ENCODE data around the gene CAPG. TPM values are rescaled to one million over a fixed set of nuclear protein-coding genes. Genes with fewer than 3 reads are reported as not detected.

The CAPG gene
- total RNA-seq, 1 donor from 2014 or later, result 76.4 TPM

DNA sequence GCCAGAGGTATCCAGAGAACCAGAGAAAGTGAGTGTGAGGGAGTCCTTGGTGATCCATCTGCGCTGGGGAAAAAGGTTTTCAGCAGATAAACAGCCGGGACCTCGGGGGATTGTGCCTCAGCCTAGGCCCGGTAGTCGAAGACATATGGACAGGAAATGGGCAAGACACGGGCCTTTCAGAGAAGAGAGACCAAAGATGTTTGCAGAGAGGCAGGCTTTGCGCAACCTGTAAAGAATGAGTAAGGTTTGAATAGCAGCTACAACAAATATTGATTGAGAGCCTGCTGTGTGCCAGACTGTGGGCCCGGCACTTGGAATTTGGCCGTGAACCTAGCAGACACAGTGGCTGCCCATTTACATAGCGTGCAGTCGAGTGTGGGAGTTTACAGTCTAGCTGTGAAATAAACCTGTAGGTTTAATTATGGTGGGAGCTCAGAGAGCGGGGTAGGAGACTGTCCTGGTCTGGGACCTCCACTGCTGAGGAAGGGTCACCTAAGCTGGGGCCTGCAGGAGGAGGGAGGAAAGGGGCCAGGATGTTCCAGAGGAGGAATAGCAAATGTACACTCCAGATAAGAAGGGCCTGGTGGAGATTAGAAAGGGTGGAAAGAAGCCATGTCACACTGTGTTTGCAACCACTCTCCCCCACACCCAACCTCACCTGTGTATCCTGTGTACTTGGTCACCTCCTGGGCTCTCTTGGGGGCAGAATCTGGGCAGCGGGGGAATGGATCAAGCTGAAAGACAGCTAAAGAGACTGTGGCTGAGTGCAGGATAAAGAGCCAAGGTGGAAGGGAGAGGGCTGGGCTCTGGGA lies 11.3 kb upstream of the CAPG start:
- H3K9me3 Mint-ChIP-seq (ENCODE audit: unreplicated experiment), result no peaks in the 10 kb centered on the region
- H3K36me3 Mint-ChIP-seq (ENCODE audit: low read depth, unreplicated experiment), result no peaks in the 10 kb centered on the region
- peak overlapping the region; percentile 50 for H3K4me3 Mint-ChIP-seq (ENCODE audit: unreplicated experiment)
- peak overlapping the region; percentile 97 for H3K27ac Mint-ChIP-seq (ENCODE audit: unreplicated experiment)
- no peak for DNase-seq (ENCODE audit: low spot score)
- TF ChIP-seq, protein P1, sequence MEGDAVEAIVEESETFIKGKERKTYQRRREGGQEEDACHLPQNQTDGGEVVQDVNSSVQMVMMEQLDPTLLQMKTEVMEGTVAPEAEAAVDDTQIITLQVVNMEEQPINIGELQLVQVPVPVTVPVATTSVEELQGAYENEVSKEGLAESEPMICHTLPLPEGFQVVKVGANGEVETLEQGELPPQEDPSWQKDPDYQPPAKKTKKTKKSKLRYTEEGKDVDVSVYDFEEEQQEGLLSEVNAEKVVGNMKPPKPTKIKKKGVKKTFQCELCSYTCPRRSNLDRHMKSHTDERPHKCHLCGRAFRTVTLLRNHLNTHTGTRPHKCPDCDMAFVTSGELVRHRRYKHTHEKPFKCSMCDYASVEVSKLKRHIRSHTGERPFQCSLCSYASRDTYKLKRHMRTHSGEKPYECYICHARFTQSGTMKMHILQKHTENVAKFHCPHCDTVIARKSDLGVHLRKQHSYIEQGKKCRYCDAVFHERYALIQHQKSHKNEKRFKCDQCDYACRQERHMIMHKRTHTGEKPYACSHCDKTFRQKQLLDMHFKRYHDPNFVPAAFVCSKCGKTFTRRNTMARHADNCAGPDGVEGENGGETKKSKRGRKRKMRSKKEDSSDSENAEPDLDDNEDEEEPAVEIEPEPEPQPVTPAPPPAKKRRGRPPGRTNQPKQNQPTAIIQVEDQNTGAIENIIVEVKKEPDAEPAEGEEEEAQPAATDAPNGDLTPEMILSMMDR (IDR thresholded peaks at IDR 0.05; ENCODE audit: unreplicated experiment), result no peak
- peaks cover 9% of the 10 kb centered on the region for H3K27me3 Mint-ChIP-seq (ENCODE audit: unreplicated experiment)
- H3K4me1 Mint-ChIP-seq (ENCODE audit: unreplicated experiment), result peaks cover 31% of the 10 kb centered on the region

DNA sequence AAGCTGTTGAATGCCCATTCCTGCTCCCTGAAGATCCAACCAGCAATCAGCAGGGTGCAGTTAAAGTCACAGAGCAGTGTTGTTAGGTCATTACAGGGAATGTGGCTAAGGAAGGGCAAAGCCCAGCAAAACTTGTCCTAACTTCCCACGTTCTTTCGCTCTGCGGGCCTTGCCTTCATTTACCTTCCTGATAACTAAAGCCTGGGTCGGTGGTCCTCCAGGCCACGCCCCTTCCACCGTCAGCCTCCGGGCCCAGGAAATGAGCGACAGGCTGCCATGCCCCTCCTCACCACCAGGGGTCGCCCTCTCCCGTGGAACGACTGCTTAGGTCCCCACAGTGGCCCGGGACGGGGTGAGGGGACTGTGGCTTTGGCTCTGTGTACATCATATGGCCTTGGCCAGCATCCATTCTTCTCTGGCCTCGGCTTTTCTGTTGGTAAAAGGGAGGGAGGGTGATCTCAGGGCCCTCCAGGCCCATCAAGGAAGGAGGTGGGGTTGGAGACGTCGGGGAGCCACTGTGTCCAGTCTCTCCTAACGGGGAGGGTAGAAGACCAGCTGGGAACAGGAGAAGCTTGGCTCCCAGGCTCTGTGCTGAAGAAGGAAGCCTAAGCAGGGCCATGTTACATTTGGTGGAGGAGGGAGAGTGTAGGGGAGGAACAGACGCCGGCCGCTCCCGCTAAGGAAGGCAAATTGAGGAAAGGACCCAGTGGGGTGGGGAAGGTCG lies 10.5 kb upstream of the CAPG start:
- Mint-ChIP-seq H3K27me3 (ENCODE audit: unreplicated experiment) (peaks cover 7% of the 10 kb centered on the region), H3K4me1 (ENCODE audit: unreplicated experiment) (peaks cover 29% of the 10 kb centered on the region), H3K27ac (ENCODE audit: unreplicated experiment) (peak overlapping the region; percentile 97), H3K36me3 (ENCODE audit: low read depth, unreplicated experiment) (no peaks in the 10 kb centered on the region), H3K9me3 (ENCODE audit: unreplicated experiment) (no peaks in the 10 kb centered on the region), H3K4me3 (ENCODE audit: unreplicated experiment) (no peak overlapping the region)
- DNase-seq (ENCODE audit: low spot score), result peak; percentile 91
- TF ChIP-seq, protein P1 (IDR thresholded peaks at IDR 0.05; ENCODE audit: unreplicated experiment), result peak; percentile 100

DNA sequence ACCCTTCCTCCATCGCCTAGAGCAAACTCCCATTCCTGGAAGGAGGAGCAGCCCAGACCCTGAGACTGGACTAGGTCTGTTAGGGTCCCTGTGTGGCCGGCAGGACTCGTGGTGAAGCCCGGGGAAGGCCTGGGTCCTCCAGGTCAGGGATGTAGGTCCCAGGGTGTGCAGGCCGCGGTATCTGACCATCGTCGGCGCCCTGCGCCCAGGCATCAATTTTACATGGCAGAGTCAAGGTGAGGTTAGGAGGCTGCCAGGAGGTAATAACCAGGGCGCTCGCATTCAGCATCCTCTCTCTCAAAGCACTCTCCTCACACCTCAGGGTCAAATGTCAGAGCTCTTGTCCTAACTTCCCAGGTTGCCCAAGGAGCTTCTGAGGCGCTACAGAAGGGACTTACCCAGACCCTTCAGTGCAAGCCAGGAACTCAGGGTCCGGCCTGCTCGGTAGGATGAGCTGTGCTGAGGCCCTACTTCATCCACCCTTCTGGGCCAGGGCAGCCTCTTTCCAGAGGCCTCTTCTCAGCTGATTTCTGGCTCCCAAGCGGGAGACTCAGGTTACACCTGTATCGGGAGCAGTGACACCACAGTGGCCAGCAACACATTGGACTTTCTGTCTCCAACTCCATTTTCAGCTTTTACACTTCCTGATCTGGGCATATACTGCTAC lies 9.0 kb upstream of the CAPG start:
- peak overlapping the region; percentile 89 for H3K4me3 Mint-ChIP-seq (ENCODE audit: unreplicated experiment)
- DNase-seq (ENCODE audit: low spot score), result no peak

DNA sequence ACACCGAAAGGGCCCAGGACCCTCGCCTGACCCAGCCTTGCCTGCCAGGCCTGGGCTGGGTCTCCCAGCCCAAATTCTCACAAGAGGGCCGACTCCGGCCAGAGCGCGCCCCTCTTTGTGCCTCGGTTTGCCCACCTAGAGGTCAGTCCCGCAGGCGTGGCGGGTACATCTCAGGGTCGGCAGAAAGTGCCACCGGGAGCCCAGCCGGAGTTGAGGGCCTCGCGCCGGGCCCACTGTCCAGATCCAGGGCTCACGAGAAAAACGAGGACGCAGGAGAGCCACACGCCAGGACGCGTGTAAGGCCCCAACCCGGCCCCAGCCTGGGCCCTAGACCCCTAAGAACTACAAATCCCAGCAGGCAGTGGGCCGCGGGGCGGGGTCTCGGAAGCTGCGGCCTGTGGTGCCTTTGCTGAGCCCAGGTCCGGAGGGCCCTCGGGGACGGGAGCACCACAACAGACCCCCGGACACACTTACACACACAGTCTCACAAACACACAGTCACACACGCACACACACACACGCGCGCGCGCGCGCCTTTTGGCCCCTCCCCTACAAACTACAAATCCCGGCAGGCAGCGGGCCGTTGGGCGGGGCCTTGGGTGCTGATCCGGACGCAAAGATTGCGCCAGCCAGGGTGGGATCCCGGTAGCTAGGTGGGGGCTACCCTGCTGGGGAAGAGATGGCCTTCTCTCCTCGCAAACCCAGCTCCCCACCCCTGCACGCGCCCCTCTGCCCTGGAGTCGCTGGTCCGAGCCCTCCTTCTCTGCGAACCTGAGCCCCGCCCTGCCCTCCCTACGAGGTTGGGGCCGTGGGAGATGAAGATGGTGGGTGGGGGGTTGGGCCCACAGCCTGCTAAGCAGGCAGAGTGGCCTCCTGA lies 8.2 kb upstream of the CAPG start, which contains the start of gene SH2D6:
Gene SH2D6 (plus strand): TSS at position 583 of the 877 bp plus-strand sequence. CDS start 10,752 bp downstream, outside the sequence.
- Mint-ChIP-seq H3K36me3 (ENCODE audit: low read depth, unreplicated experiment) (no peaks in the 10 kb centered on the region), H3K27me3 (ENCODE audit: unreplicated experiment) (peaks cover 10% of the 10 kb centered on the region), H3K4me1 (ENCODE audit: unreplicated experiment) (peaks cover 32% of the 10 kb centered on the region), H3K27ac (ENCODE audit: unreplicated experiment) (peak within 1 kb of the TSS; percentile 74), H3K9me3 (ENCODE audit: unreplicated experiment) (no peaks in the 10 kb centered on the region), H3K4me3 (ENCODE audit: unreplicated experiment) (peak within 1 kb of the TSS; percentile 89)
- TF ChIP-seq, protein P1 (IDR thresholded peaks at IDR 0.05; ENCODE audit: unreplicated experiment), result no peak
- peak; percentile 84 for DNase-seq (ENCODE audit: low spot score)

More for the DNA sequence above, 9.0 kb upstream of the CAPG start:
- TF ChIP-seq, protein P1 (IDR thresholded peaks at IDR 0.05; ENCODE audit: unreplicated experiment), result no peak
- Mint-ChIP-seq H3K4me1 (ENCODE audit: unreplicated experiment) (peaks cover 29% of the 10 kb centered on the region), H3K27me3 (ENCODE audit: unreplicated experiment) (peaks cover 7% of the 10 kb centered on the region), H3K9me3 (ENCODE audit: unreplicated experiment) (no peaks in the 10 kb centered on the region), H3K27ac (ENCODE audit: unreplicated experiment) (peak overlapping the region; percentile 18), H3K36me3 (ENCODE audit: low read depth, unreplicated experiment) (no peaks in the 10 kb centered on the region)
